GM18868 (cell line): ENCODE data around the gene KRT75.
"Not testable (repeated sequence)": the region's sequence is repeated elsewhere in the genome, so short reads cannot be mapped to it uniquely, and the experiment has no call there.

Experiments
- ATAC-seq: cut with Tn5 transposase; IDR thresholded peaks from one replicate; pipeline ENCODE4 v1.9.1; 2021; ENCODE audit warnings: mild to moderate bottlenecking, moderate library complexity; ENCODE audit not compliant: unreplicated experiment

KRT75 gene

DNA sequence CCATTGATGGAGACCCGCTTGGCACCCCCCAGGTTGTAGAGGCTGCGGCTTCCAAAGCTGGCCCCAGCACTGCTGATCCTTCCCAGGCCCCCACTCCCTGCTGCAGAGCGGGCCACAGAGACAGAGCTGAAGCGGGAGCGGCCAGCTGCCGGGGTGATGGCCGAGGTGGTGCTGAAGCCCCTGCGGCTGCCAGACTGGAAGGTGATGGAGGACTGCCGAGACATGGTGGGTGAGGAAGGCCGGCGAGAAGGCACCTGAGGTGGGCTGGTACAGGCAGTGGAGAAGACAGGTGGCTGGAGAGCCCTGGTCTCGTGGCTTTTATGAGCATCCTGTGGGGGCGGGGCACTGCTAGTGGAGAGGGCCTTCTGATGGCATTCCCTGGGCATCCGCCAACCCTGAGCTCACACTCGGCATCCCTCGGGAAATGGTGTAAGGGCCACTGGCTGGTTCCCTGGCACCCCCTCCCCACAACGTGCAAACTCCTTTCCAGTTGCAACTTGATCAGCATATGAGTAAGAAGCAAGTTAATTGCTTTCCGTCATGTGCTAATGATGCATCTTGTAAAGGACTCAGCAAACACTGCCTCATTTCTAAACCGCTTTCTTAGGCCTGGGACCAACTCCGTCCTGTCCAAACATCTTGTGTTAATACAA, at the start of gene KRT75:
Gene KRT75, minus strand, starts transcription at position 291 of the 653 bp plus-strand sequence. Its CDS starts 67 bp downstream, at position 224.
- no peak for ATAC-seq

DNA sequence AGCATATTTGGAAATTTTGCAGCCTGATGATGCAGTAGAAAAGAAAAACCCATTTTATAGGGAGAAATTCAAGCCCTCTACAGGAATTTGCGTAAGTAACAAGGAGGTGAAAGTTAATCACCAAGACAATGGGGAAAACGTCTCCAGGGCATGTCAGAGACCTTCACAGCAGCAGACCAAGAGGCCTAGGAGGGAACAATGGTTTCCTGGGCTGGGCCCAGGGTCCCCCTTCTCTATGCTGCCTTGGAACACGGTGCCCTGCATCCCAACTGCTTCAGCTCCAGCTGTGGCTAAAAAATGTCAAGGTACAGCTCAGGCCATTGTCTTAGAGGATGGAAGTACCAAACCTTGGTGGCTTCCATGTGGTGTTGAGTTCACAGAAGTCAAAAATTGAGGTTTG, 45.9 kb upstream of the KRT75 start:
- ATAC-seq: no peak

DNA sequence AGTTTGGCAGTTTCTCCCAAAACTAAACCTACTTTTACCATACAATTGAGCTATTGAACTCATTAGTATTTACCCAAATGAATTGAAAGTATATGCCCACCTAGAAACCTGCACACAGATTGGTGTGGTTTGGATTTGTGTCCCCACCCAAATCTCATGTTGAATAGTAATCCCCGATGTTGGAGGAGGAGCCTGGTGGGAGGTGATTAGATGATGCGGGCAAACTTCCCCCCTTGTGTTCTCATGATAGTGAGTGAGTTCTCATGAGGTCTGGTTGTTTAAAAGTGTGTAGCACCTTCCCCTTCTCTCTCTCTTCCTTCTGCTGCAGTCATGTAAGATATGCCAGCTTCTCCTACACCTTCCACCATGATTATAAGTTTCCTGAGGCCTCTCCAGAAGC, 43.5 kb upstream of the KRT75 start:
- no peak for ATAC-seq

DNA sequence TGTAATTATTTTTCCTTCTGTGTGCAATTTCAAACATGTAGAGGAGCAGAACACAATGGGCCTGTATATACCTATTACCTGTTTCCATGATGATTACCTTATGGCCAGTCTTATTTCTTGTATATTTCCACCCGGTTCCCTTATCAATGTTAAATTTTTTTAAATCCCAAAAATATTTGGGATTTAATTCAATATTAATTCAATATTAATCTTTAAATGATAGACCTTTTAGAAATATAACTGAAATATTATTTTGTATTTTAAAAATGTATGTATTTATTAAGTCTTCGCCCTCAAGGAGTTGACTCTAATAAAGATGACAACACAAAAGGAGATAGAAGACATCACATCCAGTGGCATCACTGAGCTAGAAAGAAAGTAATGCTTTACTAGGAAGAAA, 40.0 kb upstream of the KRT75 start:
- no peak for ATAC-seq

DNA sequence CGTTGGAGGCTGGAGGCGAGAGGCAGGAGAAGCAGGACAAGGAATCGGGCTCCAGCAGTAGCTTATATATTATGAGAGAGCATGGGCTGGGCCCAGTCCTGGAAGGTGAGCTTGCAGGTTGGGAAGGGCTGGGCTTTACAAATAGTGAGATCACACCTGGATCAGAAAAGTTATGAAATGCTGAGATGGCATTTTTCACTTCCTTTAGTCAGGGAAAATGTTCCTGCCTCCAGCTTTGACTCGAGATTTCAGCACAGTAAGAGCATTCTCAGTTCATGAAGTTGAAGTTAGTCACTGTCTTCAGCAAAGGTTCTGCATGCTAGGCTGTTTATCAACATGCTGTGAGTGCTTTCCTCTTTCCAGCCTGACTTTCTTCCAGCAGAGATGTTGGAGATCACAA, 39.6 kb upstream of the KRT75 start, which contains the start of gene KRT6C:
Gene KRT6C, minus strand, starts transcription at position 38 of the 400 bp plus-strand sequence. CDS start 68 bp downstream, outside the sequence.
- ATAC-seq: no peak

DNA sequence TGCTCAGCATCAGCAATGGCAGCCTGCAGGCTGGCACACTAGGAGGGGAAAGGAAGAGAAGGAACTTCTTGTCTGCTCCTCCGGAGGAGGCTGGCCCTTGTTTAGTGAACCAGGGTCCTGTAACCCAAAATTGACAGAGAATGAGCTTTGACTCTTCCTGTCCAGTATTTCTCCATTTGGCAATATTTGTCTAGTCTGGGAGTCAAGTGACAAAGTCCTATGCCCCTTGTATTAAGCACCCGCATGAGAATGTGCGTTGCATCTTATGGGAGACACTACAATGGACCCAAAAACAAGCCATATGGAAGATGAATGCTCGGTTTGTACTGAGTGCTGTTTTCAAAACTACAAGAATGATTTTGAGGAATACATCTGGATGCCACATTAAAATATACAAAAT, 35.7 kb upstream of the KRT75 start:
- ATAC-seq: no peak

DNA sequence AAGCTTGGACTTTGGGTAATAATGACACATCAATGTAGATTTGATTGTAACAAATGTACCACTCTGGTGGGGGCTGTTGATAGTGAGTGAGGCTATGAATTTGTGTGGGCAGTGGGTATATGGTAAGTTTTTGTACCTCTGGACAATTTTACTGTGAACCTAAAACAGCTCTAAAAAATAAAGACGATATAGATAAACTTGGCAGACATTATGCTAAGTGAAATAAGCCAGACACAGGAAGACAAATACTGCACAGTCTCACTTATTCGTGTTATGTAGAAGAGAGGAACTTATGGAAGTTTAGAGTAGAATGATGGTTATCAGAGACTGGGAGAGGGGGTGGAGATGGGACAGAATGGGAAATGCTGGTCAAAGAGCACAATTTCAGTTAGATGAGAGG, 30.7 kb upstream of the KRT75 start:
- ATAC-seq: no peak

DNA sequence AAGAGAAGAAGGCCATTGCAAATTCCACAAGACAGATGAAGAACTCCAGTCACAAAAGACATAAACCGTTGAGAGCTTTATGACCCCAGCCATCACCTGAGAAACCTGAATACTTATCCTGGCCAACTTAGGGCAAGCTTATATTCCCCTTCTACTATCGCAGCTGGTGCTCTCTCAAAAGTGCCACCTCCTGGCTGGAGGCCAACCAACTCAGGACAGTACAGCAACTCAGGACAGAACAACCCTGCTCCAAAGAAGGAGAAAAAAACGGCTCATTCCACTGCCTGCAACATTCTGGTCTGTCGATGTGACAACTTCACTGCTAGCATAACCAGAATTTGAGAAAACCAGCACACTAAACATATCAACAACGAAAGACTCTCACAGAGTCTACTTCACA, 27.5 kb upstream of the KRT75 start:
- ATAC-seq: no peak

DNA sequence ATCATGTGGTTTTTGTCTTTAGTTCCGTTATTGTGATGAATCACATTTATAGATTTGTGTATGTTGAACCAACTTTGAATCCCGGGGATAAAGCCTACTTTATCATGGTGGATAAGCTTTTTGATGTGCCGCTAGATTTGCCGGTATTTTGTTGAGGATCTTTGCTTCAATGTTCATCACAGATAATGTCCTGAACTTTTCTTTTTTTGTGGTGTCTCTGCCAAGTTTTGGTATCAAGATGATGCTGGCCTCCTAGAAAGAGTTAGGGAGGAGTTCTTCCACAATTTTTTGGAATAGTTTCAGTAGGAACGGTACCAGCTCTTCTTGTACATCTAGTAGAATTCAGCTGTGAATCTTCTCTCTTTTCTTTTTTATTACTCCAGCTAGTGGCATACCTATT, 24.7 kb upstream of the KRT75 start:
- no peak for ATAC-seq

DNA sequence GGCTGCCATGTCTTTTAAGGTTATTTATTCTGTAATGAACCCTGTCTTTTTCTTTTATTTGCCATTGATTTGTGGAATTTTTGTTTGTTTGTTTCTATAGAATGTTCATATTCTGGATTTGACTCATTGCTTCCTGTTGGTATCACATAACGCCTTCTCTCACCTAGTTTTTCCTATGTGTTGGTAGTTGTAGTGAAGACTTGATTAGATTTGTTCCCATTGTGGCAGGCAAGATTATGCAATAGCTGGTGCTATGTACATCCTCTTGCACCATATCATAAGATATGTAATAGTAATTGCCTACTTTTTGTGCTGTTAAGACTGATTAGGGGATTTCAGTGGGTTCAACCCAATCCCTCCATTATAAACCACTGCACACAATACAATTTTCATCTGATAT, 21.6 kb upstream of the KRT75 start:
- no peak for ATAC-seq

DNA sequence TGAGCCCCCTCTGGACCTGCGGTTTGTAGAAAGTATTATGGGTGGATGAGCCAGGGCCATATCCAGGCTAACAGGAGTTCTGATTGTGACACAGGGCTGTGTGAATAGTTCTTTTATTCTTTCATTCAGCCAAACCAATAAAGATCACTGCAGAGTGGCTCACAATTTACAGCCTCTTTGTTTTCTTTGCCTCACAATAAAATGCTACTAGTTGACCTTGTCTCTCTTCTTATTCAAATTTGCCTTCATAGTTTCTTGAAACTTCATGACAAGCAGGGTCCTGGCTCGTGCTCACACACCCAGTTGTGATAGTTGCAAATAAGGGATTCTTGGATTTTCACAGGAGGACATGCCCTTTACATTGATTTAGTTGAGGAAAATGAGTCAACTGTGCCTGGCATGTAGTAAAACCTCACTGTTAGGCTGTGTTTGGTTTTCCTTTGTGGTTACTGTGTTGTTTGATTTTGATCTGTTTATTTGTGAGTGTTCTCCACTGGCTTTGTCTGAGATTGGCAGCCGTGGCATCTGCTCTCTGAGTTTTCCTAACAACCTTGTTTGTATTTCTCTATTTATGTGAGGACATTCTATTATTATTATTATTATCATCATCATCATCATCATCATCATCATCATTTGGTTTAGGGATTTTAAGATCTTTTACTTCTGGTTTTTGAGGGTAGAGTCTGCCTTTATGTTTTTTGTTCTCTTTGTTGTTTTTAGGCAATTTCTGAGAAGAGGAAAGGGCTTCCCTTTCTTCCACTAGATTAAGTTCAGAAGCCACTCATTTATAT, 20.4 kb upstream of the KRT75 start:
- ATAC-seq: no peak

DNA sequence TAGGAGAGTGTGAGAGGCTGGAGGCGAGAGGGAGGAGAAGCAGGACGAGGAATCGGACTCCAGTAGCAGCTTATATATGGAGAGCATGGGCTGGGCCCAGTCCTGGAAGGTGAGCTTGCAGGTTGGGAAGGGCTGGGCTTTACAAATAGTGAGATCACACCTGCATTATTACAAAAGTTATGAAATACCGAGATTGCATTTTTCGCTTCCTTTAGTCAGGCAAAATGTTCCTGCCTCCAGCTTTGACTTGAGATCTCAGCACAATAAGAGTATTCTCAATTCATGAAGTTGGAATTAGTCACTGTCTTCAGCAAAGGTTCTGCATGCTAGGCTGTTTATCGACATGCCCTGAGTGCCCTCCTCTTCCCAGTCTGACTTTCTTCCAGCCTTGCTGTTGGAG, 17.9 kb upstream of the KRT75 start, which contains the start of gene KRT6B:
Gene KRT6B, minus strand, starts transcription at position 46 of the 400 bp plus-strand sequence. CDS start 68 bp downstream, outside the sequence.
- ATAC-seq: no peak

DNA sequence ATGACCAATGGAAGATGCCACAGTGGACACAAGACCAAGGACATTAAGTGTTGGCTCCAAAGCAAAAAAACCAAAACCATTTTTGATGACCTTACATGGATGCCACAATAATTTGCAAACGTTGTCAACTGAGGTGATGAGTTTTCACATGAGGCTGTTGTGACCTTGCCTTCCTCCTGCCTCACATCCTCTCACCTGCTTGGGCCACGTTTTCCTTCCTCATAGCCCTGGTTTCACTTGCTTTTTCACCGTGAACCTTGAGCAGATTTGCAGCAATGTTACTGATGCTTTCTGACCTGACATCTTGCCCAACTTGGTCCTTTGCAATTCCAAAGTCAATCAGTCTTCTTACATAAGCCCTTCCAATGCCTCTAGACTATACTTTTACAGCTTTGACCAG, 14.1 kb upstream of the KRT75 start:
- ATAC-seq: no peak

DNA sequence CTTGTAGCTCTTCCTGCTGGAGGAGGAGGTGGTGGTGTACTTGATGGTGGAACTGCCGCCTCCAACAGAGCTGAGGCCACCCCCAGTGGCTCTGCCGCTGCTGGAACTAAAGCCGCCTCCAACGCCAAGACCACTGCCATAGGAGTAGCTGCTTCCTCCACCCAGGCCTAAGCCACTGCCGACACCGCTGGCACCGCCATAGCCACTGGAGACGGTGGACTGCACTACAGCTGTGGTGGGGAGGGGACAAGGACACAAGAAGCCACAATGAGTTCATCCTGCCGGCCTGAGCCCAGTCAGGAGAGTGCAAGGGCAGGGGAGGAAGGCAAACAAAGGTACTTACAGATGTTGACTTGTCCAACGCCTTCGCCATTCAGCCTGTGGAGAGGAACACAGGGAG, 13.0 kb upstream of the KRT75 start:
- ATAC-seq: not testable (repeated sequence)

DNA sequence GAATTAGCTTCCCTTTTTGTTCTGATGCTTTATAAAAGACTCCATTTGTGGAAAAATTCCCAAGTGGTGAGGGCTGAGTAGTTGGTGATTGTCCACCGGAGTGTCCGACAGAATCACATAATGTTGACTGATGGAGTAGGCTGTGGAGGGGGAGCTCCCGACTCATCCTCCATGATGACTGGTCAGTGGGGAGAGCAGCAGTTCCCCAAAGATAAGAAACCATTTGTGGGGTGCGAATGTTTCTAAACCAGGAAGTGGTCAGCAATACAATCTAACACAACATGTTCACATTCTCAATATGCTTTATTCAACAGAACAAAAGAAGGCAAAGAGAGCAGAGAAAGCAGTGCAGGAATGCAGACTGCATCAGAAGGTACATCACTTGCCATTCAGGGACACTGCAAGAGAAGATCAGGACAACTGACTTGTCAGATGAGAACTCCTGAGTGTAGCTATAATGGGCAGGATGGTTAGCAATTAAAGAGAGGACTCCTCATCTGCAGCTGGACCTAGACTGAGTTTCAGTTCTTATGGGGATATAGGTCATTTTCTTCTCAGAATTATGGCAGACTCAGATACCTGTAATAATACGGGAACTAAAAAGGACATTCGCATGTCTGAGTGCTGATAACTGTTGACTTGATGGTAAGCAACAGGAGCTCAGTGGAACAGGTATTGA, 12.3 kb upstream of the KRT75 start:
- no peak for ATAC-seq

DNA sequence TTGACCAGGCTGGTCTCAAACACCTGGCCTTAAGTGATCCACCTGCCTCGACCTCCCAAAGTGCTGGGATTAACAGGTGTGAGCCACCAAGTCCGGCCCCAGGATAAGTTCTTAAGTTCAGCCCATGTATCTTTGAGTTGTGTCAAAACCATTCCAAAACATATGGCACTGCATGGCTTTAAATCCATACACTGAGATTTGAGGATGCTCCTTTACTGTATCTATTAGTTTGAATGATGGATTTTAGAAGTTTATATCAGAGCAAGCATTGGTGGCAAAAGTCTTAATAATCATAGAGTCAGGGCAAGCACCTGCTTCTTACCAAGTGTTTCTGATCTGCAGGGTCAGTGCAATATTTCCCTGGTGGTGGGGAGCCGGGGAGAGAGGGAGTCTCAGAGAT, 11.7 kb upstream of the KRT75 start:
- ATAC-seq: no peak

DNA sequence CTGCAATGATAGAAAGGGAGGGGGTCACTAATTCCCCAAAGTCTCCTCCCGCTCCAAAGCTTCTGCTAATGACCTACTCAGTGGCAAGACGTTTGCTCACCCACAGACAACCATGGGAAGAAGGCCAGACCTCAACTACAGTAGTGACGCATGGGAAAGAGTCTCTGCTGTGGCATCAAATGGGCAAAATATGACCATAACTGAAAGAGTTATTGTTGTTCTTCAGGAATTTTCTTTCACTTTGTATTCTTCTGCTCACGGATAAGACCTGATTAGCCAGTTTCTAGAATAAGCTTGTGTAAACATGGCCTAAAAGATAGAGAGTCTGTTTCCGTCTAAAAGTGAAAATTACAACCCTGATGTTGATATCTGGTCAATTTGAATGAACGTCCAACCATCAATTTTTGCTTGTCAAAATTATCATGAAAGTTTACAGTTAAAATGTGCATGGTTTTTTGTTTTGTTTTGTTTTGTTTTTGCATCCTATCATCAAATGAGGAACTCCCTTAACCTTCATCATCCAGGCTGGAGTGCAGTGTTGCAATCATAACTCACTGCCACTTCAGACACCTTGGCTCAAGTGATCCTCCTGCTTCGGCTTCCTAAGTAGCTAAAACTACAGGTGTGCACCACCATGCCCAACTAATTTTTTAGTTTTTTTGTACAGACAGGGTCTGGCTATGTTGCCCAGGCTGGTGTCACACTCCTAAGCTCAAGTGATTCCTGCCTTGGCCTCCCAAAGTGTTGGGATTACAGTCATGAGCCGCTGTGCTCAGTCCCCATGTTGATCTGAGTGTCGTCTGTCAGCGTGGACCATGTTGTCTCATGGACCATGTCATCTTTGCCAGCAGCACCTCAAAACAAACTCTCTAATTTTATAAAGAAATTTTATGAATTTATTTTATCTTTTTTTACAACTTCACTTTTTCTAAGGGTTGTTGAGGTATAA, 10.8 kb upstream of the KRT75 start:
- ATAC-seq: no peak

DNA sequence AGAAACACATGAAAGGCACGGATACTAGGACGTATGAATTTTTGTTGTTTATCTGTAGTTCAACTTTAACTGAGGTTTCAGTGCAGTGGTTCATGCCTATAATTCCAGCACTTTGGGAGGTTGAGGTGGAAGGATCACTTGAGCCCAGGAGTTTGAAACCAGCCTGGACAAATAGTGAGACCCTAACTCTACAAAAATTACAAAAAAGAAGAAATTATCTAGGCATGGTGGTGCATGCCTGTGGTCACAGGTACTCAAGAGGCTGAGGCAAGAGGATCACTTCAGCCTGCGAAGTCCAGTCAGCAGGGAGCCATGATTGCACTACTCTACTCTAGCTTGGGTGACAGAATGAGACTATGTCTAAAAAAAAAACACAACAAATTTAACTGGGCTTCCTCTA, 9.8 kb upstream of the KRT75 start:
- no peak for ATAC-seq

DNA sequence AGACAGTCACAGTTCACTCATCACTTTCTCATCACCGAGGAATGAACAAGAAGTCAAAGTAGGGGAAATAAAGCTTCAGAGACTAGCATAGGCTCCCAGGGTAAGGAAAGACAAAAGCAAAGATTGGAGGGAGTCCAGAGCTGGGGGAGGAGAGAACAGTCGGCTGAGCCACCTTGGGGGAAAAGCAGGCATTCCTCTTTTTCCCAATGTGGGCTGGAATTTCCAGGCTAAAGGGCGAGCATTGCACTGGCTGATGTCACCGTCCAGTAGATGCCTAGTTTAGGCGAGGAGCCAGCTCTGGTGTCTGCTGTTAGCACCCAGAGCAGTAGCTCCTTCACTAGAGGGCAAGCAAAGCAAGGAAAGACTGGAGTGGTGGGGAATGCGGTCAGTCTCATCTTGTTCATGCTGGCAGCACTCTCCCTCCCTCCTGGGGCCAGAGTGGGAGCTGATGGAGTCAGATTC, 8.5 kb upstream of the KRT75 start:
- ATAC-seq: no peak

DNA sequence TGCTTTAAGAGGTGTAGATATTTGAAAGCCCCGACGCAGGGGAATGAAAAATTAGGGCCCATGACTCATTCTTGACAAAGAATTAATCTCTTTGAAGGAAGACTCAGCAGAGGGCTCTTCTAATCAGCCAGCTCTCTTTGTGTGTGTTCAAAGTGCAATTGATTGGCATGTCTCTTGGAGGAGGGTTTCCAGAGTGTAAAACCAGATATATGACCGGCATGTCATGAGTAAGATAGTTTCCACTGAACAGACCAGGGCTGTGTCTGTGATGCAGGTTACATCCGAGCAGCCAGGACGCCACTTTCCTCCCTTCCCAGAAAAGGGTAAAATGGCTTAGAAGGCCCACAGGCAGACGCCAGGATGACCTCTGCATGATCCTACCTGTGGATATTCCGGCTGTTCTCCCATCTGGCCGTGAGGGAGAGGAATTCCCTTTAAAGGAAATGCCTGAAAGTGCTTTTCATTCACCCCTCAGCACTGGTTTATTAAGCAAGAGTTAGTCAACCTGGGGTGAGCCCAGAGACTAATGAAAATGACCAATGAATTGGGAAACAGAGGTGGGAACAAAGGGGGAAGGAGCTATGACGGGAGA, 7.2 kb upstream of the KRT75 start:
- ATAC-seq: no peak
